Liver (tissue), 3 donors: Measurements from ENCODE around the gene IMPA2.

Experiments
- EGR1 ChIP-seq, 2 donors: IDR thresholded peaks; 2 replicates each; pipeline ENCODE4 v1.6.1; 2016 to 2018; ENCODE audit warnings: antibody characterized with exemption in 2 of 2, low read depth in 2 of 2
- FOXA2 ChIP-seq: IDR thresholded peaks from 2 replicates; pipeline ENCODE4 v1.6.1; 2016; ENCODE audit warnings: antibody characterized with exemption
- GABPA ChIP-seq, 2 donors: IDR thresholded peaks in 1 of 2; conservative IDR thresholded peaks in 1 of 2; 2 replicates each; pipeline ENCODE4 v1.6.1; 2016; ENCODE audit warnings: antibody characterized with exemption in 2 of 2, mild to moderate bottlenecking in 1 of 2, moderate library complexity in 1 of 2
- HNF4G ChIP-seq: IDR thresholded peaks from 2 replicates; pipeline ENCODE4 v1.6.1; 2016; ENCODE audit warnings: antibody characterized with exemption
- MAX ChIP-seq: IDR thresholded peaks from 2 replicates; pipeline ENCODE4 v1.6.1; 2016; ENCODE audit warnings: antibody characterized with exemption
- NR2F2 ChIP-seq: IDR thresholded peaks from 2 replicates; pipeline ENCODE4 v1.6.1; 2016; ENCODE audit warnings: antibody characterized with exemption
- RAD21 ChIP-seq, 2 donors: IDR thresholded peaks; 2 replicates each; pipeline ENCODE4 v1.6.1; 2016; ENCODE audit warnings: antibody characterized with exemption in 2 of 2, mild to moderate bottlenecking in 2 of 2
- REST ChIP-seq: IDR thresholded peaks from 2 replicates; pipeline ENCODE4 v1.6.1; 2016; ENCODE audit warnings: antibody characterized with exemption, mild to moderate bottlenecking
- TAF1 ChIP-seq: conservative IDR thresholded peaks from 2 replicates; pipeline ENCODE4 v1.6.1; 2016; ENCODE audit warnings: antibody characterized with exemption, mild to moderate bottlenecking
- YY1 ChIP-seq: IDR thresholded peaks from 2 replicates; pipeline ENCODE4 v1.6.1; 2016; ENCODE audit warnings: antibody characterized with exemption, mild to moderate bottlenecking
- TF ChIP-seq, protein P1 (sequence below): fragments of 150-350 bp; IDR thresholded peaks from 2 replicates; pipeline ENCODE4 v1.5.1; 2017; ENCODE audit warnings: improper control_type of control experiment, low read depth, low read length; ENCODE audit not compliant: missing input control
- TF ChIP-seq, protein P2 (sequence below): IDR thresholded peaks from 2 replicates; pipeline ENCODE4 v1.6.1; 2016; ENCODE audit warnings: antibody characterized with exemption
- TF ChIP-seq, protein P3 (sequence below): IDR thresholded peaks from 2 replicates; pipeline ENCODE4 v1.6.1; 2016; ENCODE audit warnings: antibody characterized with exemption
- donor health status: healthy.
- donor health status: healthy.

DNA sequence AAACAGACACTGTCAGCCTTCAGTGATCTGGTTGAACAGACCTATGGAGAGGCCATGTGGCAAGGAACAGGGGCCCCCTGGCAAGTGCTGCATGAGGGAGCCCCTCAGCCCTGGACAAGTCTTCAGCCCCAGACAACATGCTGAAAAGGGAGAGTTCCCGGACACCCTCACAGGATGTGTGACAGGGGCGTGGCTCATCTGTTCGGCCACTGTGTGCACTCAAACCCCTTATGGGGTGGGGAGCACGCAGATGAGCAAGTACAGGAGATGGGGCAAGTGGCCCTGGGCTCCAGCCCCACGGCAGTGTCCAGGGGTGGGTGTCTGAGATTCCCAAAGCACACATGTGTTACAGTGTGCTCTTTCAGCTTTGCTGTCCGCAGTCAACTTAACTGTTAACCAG lies 37.8 kb upstream of the IMPA2 start:
- TF ChIP-seq GABPA (IDR thresholded peaks at IDR 0.05 in 1 of 2, conservative IDR thresholded peaks at IDR 0.05 in 1 of 2), result no peak
- TF ChIP-seq, protein P1, sequence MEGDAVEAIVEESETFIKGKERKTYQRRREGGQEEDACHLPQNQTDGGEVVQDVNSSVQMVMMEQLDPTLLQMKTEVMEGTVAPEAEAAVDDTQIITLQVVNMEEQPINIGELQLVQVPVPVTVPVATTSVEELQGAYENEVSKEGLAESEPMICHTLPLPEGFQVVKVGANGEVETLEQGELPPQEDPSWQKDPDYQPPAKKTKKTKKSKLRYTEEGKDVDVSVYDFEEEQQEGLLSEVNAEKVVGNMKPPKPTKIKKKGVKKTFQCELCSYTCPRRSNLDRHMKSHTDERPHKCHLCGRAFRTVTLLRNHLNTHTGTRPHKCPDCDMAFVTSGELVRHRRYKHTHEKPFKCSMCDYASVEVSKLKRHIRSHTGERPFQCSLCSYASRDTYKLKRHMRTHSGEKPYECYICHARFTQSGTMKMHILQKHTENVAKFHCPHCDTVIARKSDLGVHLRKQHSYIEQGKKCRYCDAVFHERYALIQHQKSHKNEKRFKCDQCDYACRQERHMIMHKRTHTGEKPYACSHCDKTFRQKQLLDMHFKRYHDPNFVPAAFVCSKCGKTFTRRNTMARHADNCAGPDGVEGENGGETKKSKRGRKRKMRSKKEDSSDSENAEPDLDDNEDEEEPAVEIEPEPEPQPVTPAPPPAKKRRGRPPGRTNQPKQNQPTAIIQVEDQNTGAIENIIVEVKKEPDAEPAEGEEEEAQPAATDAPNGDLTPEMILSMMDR, result no peak
- no peak for TF ChIP-seq HNF4G
- TF ChIP-seq EGR1 (IDR thresholded peaks at IDR 0.05; ENCODE audit: low read depth in 2 of 2), result no peak
- no peak for TF ChIP-seq REST
- no peak for TF ChIP-seq YY1
- TF ChIP-seq, protein P2, sequence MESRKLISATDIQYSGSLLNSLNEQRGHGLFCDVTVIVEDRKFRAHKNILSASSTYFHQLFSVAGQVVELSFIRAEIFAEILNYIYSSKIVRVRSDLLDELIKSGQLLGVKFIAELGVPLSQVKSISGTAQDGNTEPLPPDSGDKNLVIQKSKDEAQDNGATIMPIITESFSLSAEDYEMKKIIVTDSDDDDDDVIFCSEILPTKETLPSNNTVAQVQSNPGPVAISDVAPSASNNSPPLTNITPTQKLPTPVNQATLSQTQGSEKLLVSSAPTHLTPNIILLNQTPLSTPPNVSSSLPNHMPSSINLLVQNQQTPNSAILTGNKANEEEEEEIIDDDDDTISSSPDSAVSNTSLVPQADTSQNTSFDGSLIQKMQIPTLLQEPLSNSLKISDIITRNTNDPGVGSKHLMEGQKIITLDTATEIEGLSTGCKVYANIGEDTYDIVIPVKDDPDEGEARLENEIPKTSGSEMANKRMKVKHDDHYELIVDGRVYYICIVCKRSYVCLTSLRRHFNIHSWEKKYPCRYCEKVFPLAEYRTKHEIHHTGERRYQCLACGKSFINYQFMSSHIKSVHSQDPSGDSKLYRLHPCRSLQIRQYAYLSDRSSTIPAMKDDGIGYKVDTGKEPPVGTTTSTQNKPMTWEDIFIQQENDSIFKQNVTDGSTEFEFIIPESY, result no peak
- TF ChIP-seq TAF1, result no peak
- TF ChIP-seq, protein P3, sequence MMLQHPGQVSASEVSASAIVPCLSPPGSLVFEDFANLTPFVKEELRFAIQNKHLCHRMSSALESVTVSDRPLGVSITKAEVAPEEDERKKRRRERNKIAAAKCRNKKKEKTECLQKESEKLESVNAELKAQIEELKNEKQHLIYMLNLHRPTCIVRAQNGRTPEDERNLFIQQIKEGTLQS, result no peak
- TF ChIP-seq NR2F2, result no peak
- no peak for TF ChIP-seq FOXA2
- TF ChIP-seq MAX, result no peak
- no peak for TF ChIP-seq RAD21 (IDR thresholded peaks at IDR 0.05)
